Measurements from ENCODE around the gene POLR1A.

- TF ChIP-seq CTCF (IDR thresholded peaks at IDR 0.05) (no peak), POLR2A (IDR thresholded peaks at IDR 0.05) (no peak)
Observed at GRCh38 chr2:85981579-85982247, 124.0 kb downstream of the POLR1A start.
